ENCODE measurements around the gene EMC1.

The EMC1 gene

GRCh38 chr1:19262744-19263143, 11.4 kb upstream of the EMC1 start:
- Histone ChIP-seq H3K36me3 (ENCODE audit: control insufficient read depth, insufficient read depth, low read length) (no peaks in the 10 kb centered on the region), H3K9me3 (ENCODE audit: control insufficient read depth, low read length) (no peaks in the 10 kb centered on the region), H3K79me2 (no peaks in the 10 kb centered on the region), H3K9ac (no peak overlapping the region), H3K4me1 (peaks cover 7% of the 10 kb centered on the region), H3K27ac (no peak overlapping the region), H2AFZ (no peak overlapping the region), H3K4me3 (ENCODE audit: low read depth, low read length) (no peak overlapping the region), H3K4me2 (ENCODE audit: low read length) (no peak overlapping the region), H3K27me3 (ENCODE audit: control insufficient read depth, insufficient read depth, low read length) (no peaks in the 10 kb centered on the region)
- no peak for TF ChIP-seq CTCF (IDR thresholded peaks at IDR 0.05)

GRCh38 chr1:19262047-19262446, 10.7 kb upstream of the EMC1 start:
- no peaks in the 10 kb centered on the region for H3K27me3 ChIP-seq (ENCODE audit: control insufficient read depth, insufficient read depth, low read length)
- H3K4me1 ChIP-seq: peaks cover 11% of the 10 kb centered on the region

GRCh38 chr1:19260211-19261138, 9.2 kb upstream of the EMC1 start:
- Histone ChIP-seq H3K9ac (no peak overlapping the region), H3K36me3 (ENCODE audit: control insufficient read depth, insufficient read depth, low read length) (no peaks in the 10 kb centered on the region), H3K4me3 (ENCODE audit: low read depth, low read length) (no peak overlapping the region), H3K27ac (peak overlapping the region; percentile 75), H2AFZ (peak overlapping the region; percentile 48), H3K4me2 (ENCODE audit: low read length) (peak overlapping the region; percentile 25), H3K9me3 (ENCODE audit: control insufficient read depth, low read length) (no peaks in the 10 kb centered on the region), H3K79me2 (no peaks in the 10 kb centered on the region), H3K27me3 (ENCODE audit: control insufficient read depth, insufficient read depth, low read length) (no peaks in the 10 kb centered on the region), H3K4me1 (peaks cover 11% of the 10 kb centered on the region)
- no peak for TF ChIP-seq CTCF (IDR thresholded peaks at IDR 0.05)

More at GRCh38 chr1:19262047-19262446, 10.7 kb upstream of the EMC1 start:
- TF ChIP-seq CTCF (IDR thresholded peaks at IDR 0.05): no peak
- Histone ChIP-seq H3K4me3 (ENCODE audit: low read depth, low read length) (no peak overlapping the region), H3K27ac (no peak overlapping the region), H3K4me2 (ENCODE audit: low read length) (no peak overlapping the region), H3K36me3 (ENCODE audit: control insufficient read depth, insufficient read depth, low read length) (no peaks in the 10 kb centered on the region), H3K79me2 (no peaks in the 10 kb centered on the region), H2AFZ (no peak overlapping the region), H3K9ac (no peak overlapping the region), H3K9me3 (ENCODE audit: control insufficient read depth, low read length) (no peaks in the 10 kb centered on the region)

GRCh38 chr1:19258353-19258752, 7.0 kb upstream of the EMC1 start:
- Histone ChIP-seq H2AFZ (no peak overlapping the region), H3K27me3 (ENCODE audit: control insufficient read depth, insufficient read depth, low read length) (no peaks in the 10 kb centered on the region), H3K4me1 (peaks cover 13% of the 10 kb centered on the region), H3K36me3 (ENCODE audit: control insufficient read depth, insufficient read depth, low read length) (no peaks in the 10 kb centered on the region), H3K27ac (no peak overlapping the region), H3K9me3 (ENCODE audit: control insufficient read depth, low read length) (no peaks in the 10 kb centered on the region), H3K9ac (no peak overlapping the region), H3K4me2 (ENCODE audit: low read length) (no peak overlapping the region), H3K79me2 (no peaks in the 10 kb centered on the region), H3K4me3 (ENCODE audit: low read depth, low read length) (no peak overlapping the region)
- no peak for TF ChIP-seq CTCF (IDR thresholded peaks at IDR 0.05)
